ENCODE results near the gene CDADC1. TPM values are rescaled to one million over a fixed set of nuclear protein-coding genes. Genes with fewer than 3 reads are reported as not detected.

The CDADC1 gene
- total RNA-seq, 1 donor, result 3.5 TPM

- peak; percentile 47 for DNase-seq (ENCODE audit: low read depth)
- peak within 1 kb of the TSS; percentile 38 for H3K4me3 ChIP-seq (ENCODE audit: low read depth, low read length)
- TF ChIP-seq CTCF (IDR thresholded peaks at IDR 0.05; ENCODE audit: insufficient read depth, low read depth, low read length), result no peak
Observed at GRCh38 chr13:49220036-49220855, 27.5 kb upstream of the CDADC1 start, which contains the start of gene MLNR. TSS of gene MLNR (plus strand) at chr13:49220338. CDS start at chr13:49220338, 0 bp downstream.

GRCh38 chr13:49220856-49221589 lies 26.7 kb upstream of the CDADC1 start:
- H3K4me3 ChIP-seq (ENCODE audit: low read depth, low read length), result peak overlapping the region; percentile 38
- no peak for TF ChIP-seq CTCF (IDR thresholded peaks at IDR 0.05; ENCODE audit: insufficient read depth, low read depth, low read length)
- DNase-seq (ENCODE audit: low read depth), result no peak

GRCh38 chr13:49221590-49221965 lies 26.1 kb upstream of the CDADC1 start:
- no peak overlapping the region for H3K4me3 ChIP-seq (ENCODE audit: low read depth, low read length)
- DNase-seq (ENCODE audit: low read depth), result no peak
- TF ChIP-seq CTCF (IDR thresholded peaks at IDR 0.05; ENCODE audit: insufficient read depth, low read depth, low read length), result no peak

- TF ChIP-seq CTCF (IDR thresholded peaks at IDR 0.05; ENCODE audit: insufficient read depth, low read depth, low read length), result no peak
- peak; percentile 40 for DNase-seq (ENCODE audit: low read depth)
- H3K4me3 ChIP-seq (ENCODE audit: low read depth, low read length), result no peak overlapping the region
Observed at GRCh38 chr13:49225223-49226042, 22.3 kb upstream of the CDADC1 start.

- no peak for TF ChIP-seq CTCF (IDR thresholded peaks at IDR 0.05; ENCODE audit: insufficient read depth, low read depth, low read length)
- no peak overlapping the region for H3K4me3 ChIP-seq (ENCODE audit: low read depth, low read length)
- no peak for DNase-seq (ENCODE audit: low read depth)
Observed at GRCh38 chr13:49226613-49227012, 21.1 kb upstream of the CDADC1 start.

GRCh38 chr13:49234741-49235140 lies 13.0 kb upstream of the CDADC1 start:
- TF ChIP-seq CTCF (IDR thresholded peaks at IDR 0.05; ENCODE audit: insufficient read depth, low read depth, low read length), result no peak
- no peak overlapping the region for H3K4me3 ChIP-seq (ENCODE audit: low read depth, low read length)
- DNase-seq (ENCODE audit: low read depth), result no peak
